ENCODE measurements around the gene LMO3.

The LMO3 gene

DNA sequence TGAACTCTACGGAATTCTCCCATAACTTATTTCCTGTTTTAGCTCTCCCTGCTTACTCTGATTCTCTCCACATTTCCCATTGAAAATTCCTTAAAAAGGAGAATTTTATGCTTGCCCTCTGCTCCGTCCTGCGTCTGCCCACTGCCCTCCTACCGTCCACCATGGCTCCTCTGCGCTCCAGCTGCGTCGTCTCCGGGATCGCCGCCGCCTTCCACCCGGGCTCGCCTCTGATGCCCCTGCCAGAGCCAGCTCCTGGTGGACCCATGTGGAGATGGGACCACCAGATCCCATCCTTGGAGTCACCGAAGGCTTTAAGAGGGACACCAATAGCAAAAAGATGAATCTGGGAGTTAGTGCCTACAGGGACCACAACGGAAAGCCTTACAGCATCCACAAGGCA is 92.7 kb downstream of the LMO3 start:
- no peak overlapping the region for H3K4me3 ChIP-seq (ENCODE audit: low read length)
- no peaks in the 10 kb centered on the region for H3K36me3 ChIP-seq (replicated peaks; ENCODE audit: insufficient read depth, low read length)
- no peaks in the 10 kb centered on the region for H3K27me3 ChIP-seq (replicated peaks; ENCODE audit: insufficient read depth, low read length)
- no peak for TF ChIP-seq EZH2phosphoT487 (IDR thresholded peaks at IDR 0.05; ENCODE audit: low read length)
- no peak for TF ChIP-seq CTCF (IDR thresholded peaks at IDR 0.05; ENCODE audit: low read length)
- no peak for TF ChIP-seq EZH2 (optimal IDR thresholded peaks at IDR 0.05; ENCODE audit: low read depth, low read length)
- H3K4me1 ChIP-seq (ENCODE audit: low read length), result no peaks in the 10 kb centered on the region
- no peaks in the 10 kb centered on the region for H3K79me2 ChIP-seq (ENCODE audit: low read length)
- H3K4me2 ChIP-seq (ENCODE audit: low read depth, low read length), result no peak overlapping the region
- no peaks in the 10 kb centered on the region for H3K9me2 ChIP-seq (replicated peaks; ENCODE audit: insufficient read depth, low read length)
- no peak for DNase-seq
- H4K20me1 ChIP-seq (ENCODE audit: insufficient read depth, low read length), result no peaks in the 10 kb centered on the region
- H3F3A ChIP-seq (ENCODE audit: insufficient read depth, low read length), result no peaks in the 10 kb centered on the region
- no peak overlapping the region for H3K9ac ChIP-seq (ENCODE audit: low read length)
- no peaks in the 10 kb centered on the region for H3K9me3 ChIP-seq (replicated peaks; ENCODE audit: insufficient read depth, low read length)
- H2AFZ ChIP-seq (ENCODE audit: low read length), result no peak overlapping the region
- no peak overlapping the region for H3K27ac ChIP-seq (ENCODE audit: low read length)

- no peak overlapping the region for H2AFZ ChIP-seq (ENCODE audit: low read length)
- H3K9ac ChIP-seq (ENCODE audit: low read length), result no peak overlapping the region
- no peak overlapping the region for H3K27ac ChIP-seq (ENCODE audit: low read length)
- no peaks in the 10 kb centered on the region for H3K79me2 ChIP-seq (ENCODE audit: low read length)
- H3K27me3 ChIP-seq (replicated peaks; ENCODE audit: insufficient read depth, low read length), result no peaks in the 10 kb centered on the region
- no peaks in the 10 kb centered on the region for H3K9me2 ChIP-seq (replicated peaks; ENCODE audit: insufficient read depth, low read length)
- no peaks in the 10 kb centered on the region for H3K36me3 ChIP-seq (replicated peaks; ENCODE audit: insufficient read depth, low read length)
- H3K4me2 ChIP-seq (ENCODE audit: low read depth, low read length), result no peak overlapping the region
- H4K20me1 ChIP-seq (ENCODE audit: insufficient read depth, low read length), result no peaks in the 10 kb centered on the region
- H3K9me3 ChIP-seq (replicated peaks; ENCODE audit: insufficient read depth, low read length), result no peaks in the 10 kb centered on the region
- H3F3A ChIP-seq (ENCODE audit: insufficient read depth, low read length), result no peaks in the 10 kb centered on the region
- H3K4me3 ChIP-seq (ENCODE audit: low read length), result no peak overlapping the region
- no peaks in the 10 kb centered on the region for H3K4me1 ChIP-seq (ENCODE audit: low read length)
- TF ChIP-seq CTCF (IDR thresholded peaks at IDR 0.05; ENCODE audit: low read length) (no peak), EZH2phosphoT487 (IDR thresholded peaks at IDR 0.05; ENCODE audit: low read length) (no peak), EZH2 (optimal IDR thresholded peaks at IDR 0.05; ENCODE audit: low read depth, low read length) (no peak)
- DNase-seq, result no peak
These were observed 96.6 kb downstream of the LMO3 start for GRCh38 chr12:16509411-16509810.

DNA sequence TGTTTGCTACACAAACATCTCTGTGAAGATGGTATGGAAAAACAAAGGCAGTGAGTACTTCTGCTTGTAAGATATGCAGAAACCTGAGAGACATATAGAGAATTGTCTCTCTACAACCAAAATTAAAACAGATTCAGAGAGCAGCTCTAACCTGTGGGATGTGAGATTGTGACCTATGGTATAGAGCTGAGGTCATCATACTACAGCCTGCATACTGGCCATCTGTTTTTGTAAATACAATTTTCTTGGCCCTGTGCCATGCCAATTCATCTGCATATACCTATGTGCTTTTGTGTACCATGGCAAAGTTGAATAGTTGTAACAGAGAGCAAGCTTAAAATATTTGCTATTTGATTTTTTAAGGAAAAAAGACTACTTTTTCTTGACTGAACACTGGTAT is 99.6 kb downstream of the LMO3 start:
- Histone ChIP-seq H2AFZ (ENCODE audit: low read length) (no peak overlapping the region), H3K27me3 (replicated peaks; ENCODE audit: insufficient read depth, low read length) (no peaks in the 10 kb centered on the region), H3K36me3 (replicated peaks; ENCODE audit: insufficient read depth, low read length) (no peaks in the 10 kb centered on the region), H3F3A (ENCODE audit: insufficient read depth, low read length) (no peaks in the 10 kb centered on the region), H3K4me3 (ENCODE audit: low read length) (no peak overlapping the region), H3K4me1 (ENCODE audit: low read length) (no peaks in the 10 kb centered on the region), H3K79me2 (ENCODE audit: low read length) (no peaks in the 10 kb centered on the region), H3K9me3 (replicated peaks; ENCODE audit: insufficient read depth, low read length) (no peaks in the 10 kb centered on the region), H3K9ac (ENCODE audit: low read length) (no peak overlapping the region), H3K4me2 (ENCODE audit: low read depth, low read length) (no peak overlapping the region), H3K9me2 (replicated peaks; ENCODE audit: insufficient read depth, low read length) (no peaks in the 10 kb centered on the region), H4K20me1 (ENCODE audit: insufficient read depth, low read length) (no peaks in the 10 kb centered on the region), H3K27ac (ENCODE audit: low read length) (no peak overlapping the region)
- TF ChIP-seq CTCF (IDR thresholded peaks at IDR 0.05; ENCODE audit: low read length) (no peak), EZH2phosphoT487 (IDR thresholded peaks at IDR 0.05; ENCODE audit: low read length) (no peak), EZH2 (optimal IDR thresholded peaks at IDR 0.05; ENCODE audit: low read depth, low read length) (no peak)
- no peak for DNase-seq

All from MM.1S (cell line).